Measurements from ENCODE around the gene PIGK.

The PIGK gene

DNA sequence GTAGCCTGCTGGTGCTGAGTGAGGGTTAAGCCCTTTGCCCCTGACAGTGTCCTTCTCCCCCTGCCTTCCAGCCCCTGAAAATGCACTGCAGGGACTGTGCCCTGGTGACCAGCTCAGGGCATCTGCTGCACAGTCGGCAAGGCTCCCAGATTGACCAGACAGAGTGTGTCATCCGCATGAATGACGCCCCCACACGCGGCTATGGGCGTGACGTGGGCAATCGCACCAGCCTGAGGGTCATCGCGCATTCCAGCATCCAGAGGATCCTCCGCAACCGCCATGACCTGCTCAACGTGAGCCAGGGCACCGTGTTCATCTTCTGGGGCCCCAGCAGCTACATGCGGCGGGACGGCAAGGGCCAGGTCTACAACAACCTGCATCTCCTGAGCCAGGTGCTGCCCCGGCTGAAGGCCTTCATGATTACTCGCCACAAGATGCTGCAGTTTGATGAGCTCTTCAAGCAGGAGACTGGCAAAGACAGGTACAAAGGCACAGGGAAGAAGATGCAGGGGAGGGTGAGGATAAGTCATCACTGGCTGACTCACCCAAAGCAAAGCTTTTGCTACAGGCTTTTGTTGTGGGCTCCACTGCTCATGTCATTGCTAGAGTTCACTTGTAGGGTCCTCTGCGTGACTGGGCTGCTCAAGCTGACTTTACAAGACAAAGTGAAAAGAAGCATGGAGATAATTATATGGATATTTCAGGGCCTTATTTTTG, 174.9 kb downstream of the PIGK start:
- DNase-seq (ENCODE audit: extremely low spot score), result no peak
- TF ChIP-seq SUZ12 (IDR thresholded peaks at IDR 0.05), result no peak
- no peak for TF ChIP-seq LEF1 (IDR thresholded peaks at IDR 0.05; ENCODE audit: borderline replicate concordance)
- TF ChIP-seq ARNT (IDR thresholded peaks at IDR 0.05), result no peak
- TF ChIP-seq L3MBTL2 (conservative IDR thresholded peaks at IDR 0.05), result no peak
- no peak for TF ChIP-seq SP1 (IDR thresholded peaks at IDR 0.05)
- no peak for TF ChIP-seq CTBP1 (IDR thresholded peaks at IDR 0.05; ENCODE audit: borderline replicate concordance)
- no peak for TF ChIP-seq HDGF (IDR thresholded peaks at IDR 0.05; ENCODE audit: borderline replicate concordance)
- no peak for TF ChIP-seq NFRKB (IDR thresholded peaks at IDR 0.05)
- TF ChIP-seq TARDBP (IDR thresholded peaks at IDR 0.05), result no peak
- TF ChIP-seq FOXK2 (IDR thresholded peaks at IDR 0.05), result no peak
- TF ChIP-seq FOXA1 (IDR thresholded peaks at IDR 0.05), result no peak
- TF ChIP-seq FOXM1 (IDR thresholded peaks at IDR 0.05; ENCODE audit: borderline replicate concordance), result no peak
- POLR2A ChIA-PET, result no interaction called here
- CTCF ChIA-PET, result no interaction called here

DNA sequence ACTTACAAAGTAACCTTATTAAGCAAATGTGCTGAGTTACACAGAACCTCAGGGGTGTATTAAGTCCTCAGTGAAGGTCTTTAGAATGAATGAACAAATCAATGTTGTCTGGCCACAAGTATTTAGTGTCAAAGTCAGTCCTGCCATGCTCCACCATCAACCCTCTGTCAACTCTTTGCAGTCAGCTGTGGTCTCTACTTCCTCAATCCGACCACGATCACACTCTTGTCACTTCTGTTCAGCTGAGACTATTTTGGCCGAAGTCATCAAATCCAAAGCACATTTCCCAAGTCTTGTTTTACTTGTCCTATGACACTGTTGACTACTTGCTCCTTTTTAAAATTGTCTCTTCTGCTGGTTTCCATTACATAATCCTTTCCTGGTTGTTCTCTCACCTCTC, 178.4 kb downstream of the PIGK start:
- no peak for DNase-seq (ENCODE audit: extremely low spot score)
- ChIA-PET CTCF (no interaction called here), POLR2A (no interaction called here)
- no peak for TF ChIP-seq ELF4 (IDR thresholded peaks at IDR 0.05)
- TF ChIP-seq HDGF (IDR thresholded peaks at IDR 0.05; ENCODE audit: borderline replicate concordance), result no peak
- TF ChIP-seq SUZ12 (IDR thresholded peaks at IDR 0.05), result no peak
- TF ChIP-seq, protein P1, sequence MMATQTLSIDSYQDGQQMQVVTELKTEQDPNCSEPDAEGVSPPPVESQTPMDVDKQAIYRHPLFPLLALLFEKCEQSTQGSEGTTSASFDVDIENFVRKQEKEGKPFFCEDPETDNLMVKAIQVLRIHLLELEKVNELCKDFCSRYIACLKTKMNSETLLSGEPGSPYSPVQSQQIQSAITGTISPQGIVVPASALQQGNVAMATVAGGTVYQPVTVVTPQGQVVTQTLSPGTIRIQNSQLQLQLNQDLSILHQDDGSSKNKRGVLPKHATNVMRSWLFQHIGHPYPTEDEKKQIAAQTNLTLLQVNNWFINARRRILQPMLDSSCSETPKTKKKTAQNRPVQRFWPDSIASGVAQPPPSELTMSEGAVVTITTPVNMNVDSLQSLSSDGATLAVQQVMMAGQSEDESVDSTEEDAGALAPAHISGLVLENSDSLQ (IDR thresholded peaks at IDR 0.05), result no peak
- TF ChIP-seq BHLHE40 (IDR thresholded peaks at IDR 0.05; ENCODE audit: borderline replicate concordance), result no peak
- no peak for TF ChIP-seq SP1 (IDR thresholded peaks at IDR 0.05)
- no peak for TF ChIP-seq FOXK2 (IDR thresholded peaks at IDR 0.05)
- no peak for TF ChIP-seq ZNF384 (IDR thresholded peaks at IDR 0.05)
- TF ChIP-seq TARDBP (IDR thresholded peaks at IDR 0.05), result no peak
- TF ChIP-seq NFRKB (IDR thresholded peaks at IDR 0.05), result no peak

DNA sequence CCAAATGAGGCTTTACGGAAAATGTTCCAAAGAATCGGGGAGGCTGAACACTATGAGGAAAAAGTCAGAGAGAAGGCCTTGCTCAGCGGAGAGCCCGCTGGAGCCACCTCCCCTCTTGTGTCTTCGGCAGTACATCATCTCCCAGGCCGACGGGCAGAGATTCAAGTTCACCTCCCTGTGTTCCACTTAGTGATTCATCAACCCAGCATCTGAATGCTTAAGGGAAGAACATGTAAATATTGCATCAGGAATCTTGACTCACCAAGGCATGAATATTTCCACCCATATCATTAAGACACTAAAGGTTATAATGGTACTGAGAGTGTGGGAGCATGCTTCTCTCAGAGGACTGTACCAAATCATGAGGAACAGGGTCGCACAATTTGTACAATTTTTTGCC, 179.5 kb downstream of the PIGK start:
- no peak for DNase-seq (ENCODE audit: extremely low spot score)
- ChIA-PET POLR2A (no interaction called here), CTCF (no interaction called here)
- TF ChIP-seq FOXA1 (IDR thresholded peaks at IDR 0.05), result no peak
- no peak for TF ChIP-seq TARDBP (IDR thresholded peaks at IDR 0.05)
- TF ChIP-seq SP1 (IDR thresholded peaks at IDR 0.05), result no peak
- TF ChIP-seq BHLHE40 (IDR thresholded peaks at IDR 0.05; ENCODE audit: borderline replicate concordance), result no peak
- no peak for TF ChIP-seq LEF1 (IDR thresholded peaks at IDR 0.05; ENCODE audit: borderline replicate concordance)
- no peak for TF ChIP-seq ZNF384 (IDR thresholded peaks at IDR 0.05)
- TF ChIP-seq FOXM1 (IDR thresholded peaks at IDR 0.05; ENCODE audit: borderline replicate concordance), result no peak
- no peak for TF ChIP-seq CTBP1 (IDR thresholded peaks at IDR 0.05; ENCODE audit: borderline replicate concordance)
- TF ChIP-seq FOXK2 (IDR thresholded peaks at IDR 0.05), result no peak
- no peak for TF ChIP-seq SUZ12 (IDR thresholded peaks at IDR 0.05)
- TF ChIP-seq, protein P1 (IDR thresholded peaks at IDR 0.05), result no peak
- no peak for TF ChIP-seq L3MBTL2 (conservative IDR thresholded peaks at IDR 0.05)
- no peak for TF ChIP-seq HDGF (IDR thresholded peaks at IDR 0.05; ENCODE audit: borderline replicate concordance)
- no peak for TF ChIP-seq ELF4 (IDR thresholded peaks at IDR 0.05)
- no peak for TF ChIP-seq ARNT (IDR thresholded peaks at IDR 0.05)
- TF ChIP-seq NFRKB (IDR thresholded peaks at IDR 0.05), result no peak

DNA sequence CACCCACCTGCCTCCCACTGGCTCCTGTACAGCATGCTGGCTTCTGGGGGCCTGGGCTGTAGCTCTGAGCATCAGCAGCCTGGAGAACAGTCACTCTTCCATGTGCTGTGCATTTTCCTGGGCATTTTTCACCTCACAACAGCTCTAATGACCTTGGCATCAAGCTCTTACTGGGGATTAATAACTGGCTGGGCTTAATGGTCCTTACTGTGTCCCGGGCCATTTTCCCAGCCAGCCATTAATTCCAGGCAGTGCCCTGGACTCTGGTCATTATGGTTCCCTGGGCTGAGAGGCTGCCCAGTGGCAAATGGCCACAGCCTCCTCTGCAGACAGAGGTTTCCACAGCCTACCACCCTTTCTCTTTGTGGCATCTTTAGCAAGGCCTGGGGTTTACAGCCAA, 180.1 kb downstream of the PIGK start:
- TF ChIP-seq FOXM1 (IDR thresholded peaks at IDR 0.05; ENCODE audit: borderline replicate concordance), result no peak
- no peak for TF ChIP-seq LEF1 (IDR thresholded peaks at IDR 0.05; ENCODE audit: borderline replicate concordance)
- TF ChIP-seq ZNF384 (IDR thresholded peaks at IDR 0.05), result no peak
- no peak for DNase-seq (ENCODE audit: extremely low spot score)
- ChIA-PET CTCF (no interaction called here), POLR2A (no interaction called here)

All from HEK293T (cell line).